ENCODE results near the gene DMPK. TPM values are rescaled to one million over a fixed set of nuclear protein-coding genes. Genes with fewer than 3 reads are reported as not detected.
"Not testable (repeated sequence)": the region's sequence is repeated elsewhere in the genome, so short reads cannot be mapped to it uniquely, and the experiment has no call there.

Gene DMPK
- polyA plus RNA-seq, 5 donors, result 43.9 to 89.6 (median 52.9) TPM

- DNase-seq, result not testable (repeated sequence)
These were observed 30.8 kb downstream of the DMPK start for GRCh38 chr19:45751483-45751882.

- DNase-seq, result no peak
These were observed 34.8 kb downstream of the DMPK start for GRCh38 chr19:45747513-45747912.

- DNase-seq, result no peak
These were observed 35.4 kb downstream of the DMPK start for GRCh38 chr19:45746866-45747265.

- no peak for DNase-seq
These were observed 36.7 kb downstream of the DMPK start for GRCh38 chr19:45745606-45746005.

- no peak for DNase-seq
These were observed 39.3 kb downstream of the DMPK start for GRCh38 chr19:45742969-45743368.

- DNase-seq, result no peak
These were observed 42.5 kb downstream of the DMPK start for GRCh38 chr19:45739498-45740439.

- DNase-seq, result no peak
These were observed 49.0 kb downstream of the DMPK start, which contains the start of gene MEIOSIN for GRCh38 chr19:45733160-45733810. Gene MEIOSIN (plus strand): TSS chr19:45733439. CDS start chr19:45735377, 1,938 bp downstream.

- peak; percentile 95 to 97 for DNase-seq
These were observed 51.7 kb downstream of the DMPK start, which contains the start of gene FBXO46 for GRCh38 chr19:45730368-45731288. Gene FBXO46 (minus strand): TSS chr19:45730896. CDS start chr19:45713495, 17,401 bp downstream.

- no peak for DNase-seq
These were observed 52.4 kb downstream of the DMPK start for GRCh38 chr19:45729800-45730290.

GRCh38 chr19:45728683-45729082, 53.6 kb downstream of the DMPK start:
- not testable (repeated sequence) for DNase-seq

GRCh38 chr19:45720065-45720464, 62.2 kb downstream of the DMPK start:
- DNase-seq, result not testable (repeated sequence)

Other genes with a start within 250 kb of the DMPK start
- gene OPA3, start 197.7 kb downstream of the DMPK start, polyA plus RNA-seq (ENCODE audit: insufficient read depth in 1 of 5, insufficient read length in 5 of 5, low replicate concordance in 1 of 5), result 1 to 10 TPM; 5.8 to 9.4 (median 6.0) TPM
- gene GPR4, start 180.3 kb downstream of the DMPK start, polyA plus RNA-seq (ENCODE audit: insufficient read depth in 1 of 5, insufficient read length in 5 of 5, low replicate concordance in 1 of 5), result 1 to 10 TPM; 2.5 to 5.3 (median 3.7) TPM
- gene EML2, start 143.1 kb downstream of the DMPK start, polyA plus RNA-seq (ENCODE audit: insufficient read depth in 1 of 5, insufficient read length in 5 of 5, low replicate concordance in 1 of 5), result 10 to 100 TPM; 24.3 to 31.4 (median 29.8) TPM
- 1 to 10 TPM; 2.8 to 8.7 (median 5.2) TPM for gene GIPR, start 114.3 kb downstream of the DMPK start, polyA plus RNA-seq (ENCODE audit: insufficient read depth in 1 of 5, insufficient read length in 5 of 5, low replicate concordance in 1 of 5)
- 100 to 1,000 TPM; 328 to 445 (median 361) TPM for gene SNRPD2, start 90.5 kb downstream of the DMPK start, polyA plus RNA-seq (ENCODE audit: insufficient read depth in 1 of 5, insufficient read length in 5 of 5, low replicate concordance in 1 of 5)
- gene QPCTL, start 89.8 kb downstream of the DMPK start, polyA plus RNA-seq (ENCODE audit: insufficient read depth in 1 of 5, insufficient read length in 5 of 5, low replicate concordance in 1 of 5), result 10 to 100 TPM in 4 of 5 donors, 1 to 10 TPM in 1; 7.2 to 14.6 (median 11.4) TPM
- 10 to 100 TPM; 10.2 to 22.1 (median 17.6) TPM for gene FBXO46, start 51.6 kb downstream of the DMPK start, polyA plus RNA-seq (ENCODE audit: insufficient read depth in 1 of 5, insufficient read length in 5 of 5, low replicate concordance in 1 of 5)
- not detected for gene MEIOSIN, start 49.1 kb downstream of the DMPK start, polyA plus RNA-seq (ENCODE audit: insufficient read depth in 1 of 5, insufficient read length in 5 of 5, low replicate concordance in 1 of 5)
- gene SIX5, start 13.2 kb downstream of the DMPK start, polyA plus RNA-seq (ENCODE audit: insufficient read depth in 1 of 5, insufficient read length in 5 of 5, low replicate concordance in 1 of 5), result 10 to 100 TPM; 10.7 to 39.5 (median 20.0) TPM
- 10 to 100 TPM; 23.6 to 45.4 (median 34.3) TPM for gene DMWD, start 10.4 kb upstream of the DMPK start, polyA plus RNA-seq (ENCODE audit: insufficient read depth in 1 of 5, insufficient read length in 5 of 5, low replicate concordance in 1 of 5)
- under 1 TPM in 1 of 5 donors, not detected in 4; 0.08 TPM for gene RSPH6A, start 32.8 kb upstream of the DMPK start, polyA plus RNA-seq (ENCODE audit: insufficient read depth in 1 of 5, insufficient read length in 5 of 5, low replicate concordance in 1 of 5)
- 10 to 100 TPM; 50.6 to 73.7 (median 64.0) TPM for gene SYMPK, start 80.7 kb upstream of the DMPK start, polyA plus RNA-seq (ENCODE audit: insufficient read depth in 1 of 5, insufficient read length in 5 of 5, low replicate concordance in 1 of 5)
- gene FOXA3, start 81.8 kb upstream of the DMPK start, polyA plus RNA-seq (ENCODE audit: insufficient read depth in 1 of 5, insufficient read length in 5 of 5, low replicate concordance in 1 of 5), result 1 to 10 TPM; 1.2 to 3.3 (median 1.6) TPM
- 10 to 100 TPM; 12.1 to 33.4 (median 15.8) TPM for gene IRF2BP1, start 103.7 kb upstream of the DMPK start, polyA plus RNA-seq (ENCODE audit: insufficient read depth in 1 of 5, insufficient read length in 5 of 5, low replicate concordance in 1 of 5)
- 1 to 10 TPM; 3.6 to 7.5 (median 5.0) TPM for gene MYPOP, start 120.1 kb upstream of the DMPK start, polyA plus RNA-seq (ENCODE audit: insufficient read depth in 1 of 5, insufficient read length in 5 of 5, low replicate concordance in 1 of 5)
- gene NANOS2, start 132.3 kb upstream of the DMPK start, polyA plus RNA-seq (ENCODE audit: insufficient read depth in 1 of 5, insufficient read length in 5 of 5, low replicate concordance in 1 of 5), result not detected
- 10 to 100 TPM in 1 of 5 donors, 1 to 10 TPM in 4; 7.4 to 11.1 (median 9.6) TPM for gene NOVA2, start 191.4 kb upstream of the DMPK start, polyA plus RNA-seq (ENCODE audit: insufficient read depth in 1 of 5, insufficient read length in 5 of 5, low replicate concordance in 1 of 5)
- gene CCDC61, start 213.0 kb upstream of the DMPK start, polyA plus RNA-seq (ENCODE audit: insufficient read depth in 1 of 5, insufficient read length in 5 of 5, low replicate concordance in 1 of 5), result 10 to 100 TPM; 11.6 to 15.4 (median 13.4) TPM
- 1 to 10 TPM in 1 of 5 donors, under 1 TPM in 3, not detected in 1; 0.48 to 1.1 (median 0.84) TPM for gene PGLYRP1, start 240.6 kb upstream of the DMPK start, polyA plus RNA-seq (ENCODE audit: insufficient read depth in 1 of 5, insufficient read length in 5 of 5, low replicate concordance in 1 of 5)

Measured in right lung (tissue), 5 donors.